Kidney tubule cell (primary cell): Measurements from ENCODE around the gene CD1B.
"Not testable (repeated sequence)": the region's sequence is repeated elsewhere in the genome, so short reads cannot be mapped to it uniquely, and the experiment has no call there.

Experiments
- DNase-seq: peaks from one replicate; pipeline ENCODE4 v3.0.0-alpha.2; 2018; ENCODE audit warnings: low spot score

The CD1B gene

DNA sequence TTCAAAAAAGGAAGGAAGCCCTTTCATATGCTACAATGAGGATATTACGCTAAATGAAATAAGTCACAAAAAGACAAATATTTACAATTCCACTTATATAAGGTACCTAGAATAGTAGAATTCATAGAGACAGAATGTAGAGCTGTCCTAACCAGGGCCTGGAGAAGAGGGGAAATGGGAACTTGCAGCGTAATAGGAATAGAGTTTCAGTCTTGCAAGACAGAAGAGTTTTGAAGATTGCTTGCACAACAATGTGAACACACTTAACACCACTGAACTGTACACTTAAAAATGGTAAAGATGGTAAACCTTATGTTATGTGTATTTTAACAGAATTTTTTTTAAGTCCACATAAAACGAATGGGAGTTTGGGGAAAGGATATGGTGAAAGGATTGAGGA lies 2.9 kb downstream of the CD1B start:
- DNase-seq = no peak

- no peak for DNase-seq
These were observed 3.9 kb downstream of the CD1B start for GRCh38 chr1:158327481-158327880.

DNA sequence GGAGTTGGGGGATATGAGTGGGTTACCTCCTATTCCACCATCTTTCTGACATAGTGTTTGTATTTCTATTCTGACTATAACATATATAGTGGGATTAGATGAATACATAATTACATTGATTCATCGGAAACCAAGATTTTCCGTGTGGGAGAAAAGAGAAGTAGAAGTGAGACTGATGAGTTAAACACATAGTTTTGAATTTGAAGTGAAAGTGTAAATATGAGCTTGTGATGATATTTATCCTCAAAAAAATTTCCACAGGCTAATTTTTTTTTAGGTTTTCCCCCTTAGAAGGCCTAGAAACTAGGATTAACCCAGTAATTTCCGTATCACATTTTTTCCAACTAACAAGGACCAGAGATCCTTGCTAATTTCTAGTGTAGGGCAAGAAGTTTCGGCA lies 6.9 kb downstream of the CD1B start:
- no peak for DNase-seq

DNA sequence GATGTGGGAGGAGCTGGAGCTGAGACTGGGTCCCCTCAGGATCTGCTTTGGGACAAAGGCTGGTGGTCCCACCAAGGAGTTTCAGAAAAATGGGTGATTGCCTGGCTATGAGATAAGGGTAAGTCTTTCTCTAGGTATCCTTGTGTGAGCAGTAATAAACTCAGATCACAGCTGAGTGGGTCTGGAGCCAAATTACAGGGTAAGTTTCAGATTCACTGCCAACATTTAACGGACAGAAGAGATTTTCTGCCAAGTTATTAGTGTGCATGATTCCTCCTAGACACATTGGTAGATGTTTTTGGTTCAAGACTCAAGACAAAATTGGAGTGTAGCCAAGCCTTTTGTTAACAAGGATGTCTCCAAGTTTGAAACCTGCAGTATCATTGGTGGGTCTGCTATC lies 7.5 kb downstream of the CD1B start:
- DNase-seq = no peak

- DNase-seq = no peak
These were observed 20.3 kb downstream of the CD1B start for GRCh38 chr1:158311066-158311465.

- no peak for DNase-seq
These were observed 20.7 kb downstream of the CD1B start for GRCh38 chr1:158310623-158311022.

GRCh38 chr1:158295791-158296190 lies 35.5 kb downstream of the CD1B start:
- DNase-seq = no peak

GRCh38 chr1:158290321-158290844 lies 40.9 kb downstream of the CD1B start:
- DNase-seq = no peak

DNA sequence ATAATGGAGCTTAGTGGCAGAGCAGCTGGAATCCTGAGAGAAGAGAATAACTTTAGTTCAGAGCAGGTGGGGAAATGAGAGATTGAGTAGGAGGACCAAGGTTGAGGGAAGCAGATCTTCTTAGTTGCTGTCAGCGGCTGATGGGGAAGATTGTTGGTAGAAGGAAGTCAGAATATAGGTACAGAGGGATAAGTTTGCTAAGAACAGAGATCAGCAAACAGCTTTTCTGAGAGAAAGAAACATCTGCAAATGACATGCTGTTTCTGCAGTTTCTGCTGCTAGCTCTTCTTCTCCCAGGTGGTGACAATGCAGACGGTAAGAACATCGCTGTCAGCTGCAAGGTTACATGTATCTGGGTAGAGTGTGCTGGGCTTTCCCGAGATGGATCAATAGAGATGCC lies 41.5 kb downstream of the CD1B start, which contains the start of gene CD1C:
Gene CD1C (plus strand): TSS at position 113 of the 400 bp plus-strand sequence. CDS start 142 bp downstream, at position 255.
- DNase-seq = no peak

GRCh38 chr1:158286941-158287346 lies 44.4 kb downstream of the CD1B start:
- peak; percentile 21 for DNase-seq

GRCh38 chr1:158286487-158286886 lies 44.8 kb downstream of the CD1B start:
- DNase-seq = no peak

DNA sequence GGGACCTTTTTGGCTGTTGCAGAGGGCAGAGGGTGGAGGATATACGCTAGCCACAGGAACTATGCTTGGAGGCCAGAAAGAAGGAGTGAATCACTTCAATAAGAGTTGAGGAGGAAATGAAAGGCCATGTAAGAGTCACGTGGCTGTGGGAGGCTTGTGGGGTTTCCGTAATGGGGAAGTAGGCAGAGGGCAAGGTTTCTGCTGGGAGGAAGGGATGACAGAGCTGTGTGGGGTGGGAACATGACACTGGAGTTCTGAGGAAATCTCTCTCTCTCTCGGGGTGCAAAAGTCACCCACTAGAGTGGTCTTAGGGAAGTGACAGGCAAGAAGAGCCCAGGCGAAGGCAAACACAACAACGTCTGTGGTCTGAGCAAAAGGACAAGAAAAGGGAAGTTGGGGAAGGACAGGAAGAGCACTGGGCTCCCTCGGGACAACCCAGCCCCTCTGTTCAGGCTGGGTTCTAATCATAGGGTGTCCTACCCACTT lies 45.5 kb downstream of the CD1B start:
- peak; percentile 95 for DNase-seq

DNA sequence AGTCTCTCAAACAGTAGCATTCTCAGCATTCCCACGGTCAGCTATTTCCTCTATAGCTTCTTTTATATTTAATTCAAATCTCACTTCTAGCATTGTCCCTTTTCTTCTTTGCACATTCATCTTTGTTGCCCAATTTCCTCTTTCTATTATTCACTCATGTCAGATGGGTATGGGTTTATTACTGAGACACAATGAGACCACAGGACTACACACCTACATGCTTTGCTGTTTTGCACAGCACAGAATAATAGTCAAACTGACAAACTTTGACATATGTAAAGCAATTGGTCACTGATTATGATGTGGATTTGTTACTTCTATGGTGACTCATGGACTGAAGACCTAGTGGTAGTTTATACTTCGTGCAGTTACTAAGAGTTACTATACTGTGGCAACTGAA lies 47.4 kb downstream of the CD1B start:
- DNase-seq = peak; percentile 87

- DNase-seq = not testable (repeated sequence)
These were observed 48.9 kb downstream of the CD1B start for GRCh38 chr1:158282421-158282820.
